ENCODE data around the gene PLA2G4E.

DNA sequence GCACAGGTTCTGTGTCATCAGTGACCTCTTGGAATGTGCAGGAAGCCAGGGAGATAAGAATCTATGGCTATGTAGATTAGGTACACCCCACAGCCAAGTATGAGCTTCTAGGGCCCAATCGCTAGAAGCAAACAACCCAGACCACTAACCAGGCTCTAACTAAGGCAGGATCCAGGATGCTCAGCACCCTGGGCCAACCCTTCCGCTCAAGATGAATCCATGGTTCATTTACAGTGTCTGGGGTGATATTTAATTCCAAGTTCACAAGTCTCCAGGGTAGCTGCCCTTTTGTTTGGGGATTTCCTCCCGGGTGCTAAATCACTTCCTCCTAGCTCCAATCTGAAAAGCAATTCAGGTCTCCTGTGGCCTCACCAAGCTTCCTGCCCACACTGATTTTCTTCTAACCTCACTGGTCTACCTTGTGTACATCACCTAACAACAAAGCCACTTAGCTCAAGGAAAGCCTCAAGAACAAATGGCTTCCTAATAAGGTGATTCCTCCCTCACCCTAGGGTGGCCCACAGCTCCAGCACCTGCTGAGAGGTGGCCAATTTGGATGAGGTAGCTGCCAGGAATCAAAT is 50.9 kb downstream of the PLA2G4E start:
- TF ChIP-seq, protein P1, sequence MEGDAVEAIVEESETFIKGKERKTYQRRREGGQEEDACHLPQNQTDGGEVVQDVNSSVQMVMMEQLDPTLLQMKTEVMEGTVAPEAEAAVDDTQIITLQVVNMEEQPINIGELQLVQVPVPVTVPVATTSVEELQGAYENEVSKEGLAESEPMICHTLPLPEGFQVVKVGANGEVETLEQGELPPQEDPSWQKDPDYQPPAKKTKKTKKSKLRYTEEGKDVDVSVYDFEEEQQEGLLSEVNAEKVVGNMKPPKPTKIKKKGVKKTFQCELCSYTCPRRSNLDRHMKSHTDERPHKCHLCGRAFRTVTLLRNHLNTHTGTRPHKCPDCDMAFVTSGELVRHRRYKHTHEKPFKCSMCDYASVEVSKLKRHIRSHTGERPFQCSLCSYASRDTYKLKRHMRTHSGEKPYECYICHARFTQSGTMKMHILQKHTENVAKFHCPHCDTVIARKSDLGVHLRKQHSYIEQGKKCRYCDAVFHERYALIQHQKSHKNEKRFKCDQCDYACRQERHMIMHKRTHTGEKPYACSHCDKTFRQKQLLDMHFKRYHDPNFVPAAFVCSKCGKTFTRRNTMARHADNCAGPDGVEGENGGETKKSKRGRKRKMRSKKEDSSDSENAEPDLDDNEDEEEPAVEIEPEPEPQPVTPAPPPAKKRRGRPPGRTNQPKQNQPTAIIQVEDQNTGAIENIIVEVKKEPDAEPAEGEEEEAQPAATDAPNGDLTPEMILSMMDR (IDR thresholded peaks at IDR 0.05), result no peak
- TF ChIP-seq POLR2A (IDR thresholded peaks at IDR 0.05), result no peak

Measured in right lobe of liver (tissue), 4 donors.